HEK293 (cell line): ENCODE measurements around the gene ZNF816.

Source experiments
- CTCF ChIA-PET: fragments of 350-600 bp; formaldehyde crosslinking; extraction: SDS; loops from one replicate; lab custom pipeline; 2021; ENCODE audit warnings: antibody characterized with exemption; lab: Yijun Ruan, JAX
- POLR2A ChIA-PET: fragments of 300-600 bp; formaldehyde crosslinking; extraction: SDS; loops from one replicate; lab custom pipeline; 2020; ENCODE audit warnings: antibody characterized with exemption, inconsistent platforms; lab: Yijun Ruan, JAX
- H3K27ac ChIP-seq: fragments of 200-500 bp; sonication (Bioruptor generic); 2 replicates; pipeline ENCODE4 v1.5.1; 2014; ENCODE audit warnings: low read depth, low read length, control low read depth, inconsistent platforms; ENCODE audit errors: extremely low read depth
- H3K36me3 ChIP-seq, 2 experiments: fragments of 200-500 bp in 1 of 2; sonication (Bioruptor generic) in 1 of 2; 1 replicate in 1 of 2; 2 replicates in 1 of 2; pipeline ENCODE4 v1.5.1; 2014 to 2017; ENCODE audit warnings: inconsistent platforms in 2 of 2, low read length in 2 of 2; ENCODE audit not compliant: control insufficient read depth in 2 of 2, insufficient read depth in 1 of 2
- H3K4me1 ChIP-seq: fragments of 200-500 bp; sonication (Bioruptor generic); 2 replicates; pipeline ENCODE4 v1.5.1; 2014; ENCODE audit warnings: mild to moderate bottlenecking, low read length, inconsistent platforms; ENCODE audit not compliant: control insufficient read depth, insufficient read depth
- H3K4me3 ChIP-seq: 2 replicates; pipeline ENCODE4 v1.5.1; 2011; ENCODE audit warnings: low read depth, mild to moderate bottlenecking, control low read depth, low read length, moderate library complexity
- H3K9me3 ChIP-seq: fragments of 200-500 bp; sonication (Bioruptor generic); 2 replicates; pipeline ENCODE4 v1.5.1; 2014; ENCODE audit warnings: low read depth, low read length, inconsistent platforms; ENCODE audit not compliant: control insufficient read depth, insufficient read depth
- HIC1 ChIP-seq: fragments of 450-650 bp; formaldehyde crosslinking; IDR thresholded peaks from 2 replicates; pipeline ENCODE4 v1.5.1; 2016; ENCODE audit warnings: missing biosample characterization, missing genetic modification characterization
- KLF16 ChIP-seq: fragments of 450-650 bp; formaldehyde crosslinking; IDR thresholded peaks from 2 replicates; pipeline ENCODE4 v1.5.1; 2017; ENCODE audit warnings: missing biosample characterization, missing genetic modification characterization
- MZF1 ChIP-seq: fragments of 450-650 bp; formaldehyde crosslinking; IDR thresholded peaks from 2 replicates; pipeline ENCODE4 v1.5.1; 2017; ENCODE audit warnings: missing biosample characterization, missing genetic modification characterization, borderline replicate concordance
- OSR2 ChIP-seq: fragments of 450-650 bp; formaldehyde crosslinking; IDR thresholded peaks from 2 replicates; pipeline ENCODE4 v1.5.1; 2016; ENCODE audit warnings: missing biosample characterization, missing genetic modification characterization
- PBX3 ChIP-seq: sonication (generic); formaldehyde crosslinking; IDR thresholded peaks from 2 replicates; pipeline ENCODE4 v1.8.1; 2022; ENCODE audit warnings: mild to moderate bottlenecking, moderate library complexity, missing genetic modification reagents
- PRDM1 ChIP-seq: fragments of 450-650 bp; formaldehyde crosslinking; IDR thresholded peaks from 2 replicates; pipeline ENCODE4; 2016; ENCODE audit warnings: missing biosample characterization, missing genetic modification characterization
- PRDM4 ChIP-seq: fragments of 450-650 bp; formaldehyde crosslinking; IDR thresholded peaks from 2 replicates; pipeline ENCODE4 v1.5.1; 2017; ENCODE audit warnings: missing biosample characterization, missing genetic modification characterization
- SALL2 ChIP-seq: fragments of 450-650 bp; formaldehyde crosslinking; IDR thresholded peaks from 2 replicates; pipeline ENCODE4 v1.5.0; 2017; ENCODE audit warnings: missing biosample characterization, mild to moderate bottlenecking, missing genetic modification characterization, borderline replicate concordance
- SETDB1 ChIP-seq: IDR thresholded peaks from one replicate; pipeline ENCODE4 v1.6.1; 2017; ENCODE audit warnings: mild to moderate bottlenecking, low read length, moderate library complexity, mixed read lengths; ENCODE audit not compliant: insufficient read length
- ZBTB20 ChIP-seq: fragments of 450-650 bp; formaldehyde crosslinking; IDR thresholded peaks from 2 replicates; pipeline ENCODE4 v1.5.1; 2016; ENCODE audit warnings: missing biosample characterization, missing genetic modification characterization
- ZNF184 ChIP-seq: fragments of 450-650 bp; IDR thresholded peaks from 2 replicates; pipeline ENCODE4 v1.5.1; 2018; ENCODE audit warnings: missing biosample characterization, mild to moderate bottlenecking, missing genetic modification characterization
- ZNF19 ChIP-seq: fragments of 450-650 bp; formaldehyde crosslinking; IDR thresholded peaks from 2 replicates; pipeline ENCODE4; 2016; ENCODE audit warnings: missing biosample characterization, missing genetic modification characterization, low read depth
- ZNF324 ChIP-seq: fragments of 450-650 bp; formaldehyde crosslinking; IDR thresholded peaks from 2 replicates; pipeline ENCODE4 v1.5.1; 2016; ENCODE audit warnings: missing biosample characterization, missing genetic modification characterization
- ZNF362 ChIP-seq: fragments of 450-650 bp; formaldehyde crosslinking; IDR thresholded peaks from 2 replicates; pipeline ENCODE4 v1.5.1; 2016; ENCODE audit warnings: missing biosample characterization, missing genetic modification characterization
- ZNF394 ChIP-seq: fragments of 450-650 bp; formaldehyde crosslinking; IDR thresholded peaks from 2 replicates; pipeline ENCODE4 v1.5.1; 2016; ENCODE audit warnings: missing biosample characterization, missing genetic modification characterization, mild to moderate bottlenecking, moderate library complexity, borderline replicate concordance
- ZNF548 ChIP-seq: fragments of 450-650 bp; formaldehyde crosslinking; IDR thresholded peaks from 2 replicates; pipeline ENCODE4 v1.5.1; 2016; ENCODE audit warnings: missing biosample characterization, missing genetic modification characterization
- ZNF549 ChIP-seq: fragments of 450-650 bp; IDR thresholded peaks from 2 replicates; pipeline ENCODE4 v1.5.1; 2018; ENCODE audit warnings: missing biosample characterization, missing genetic modification characterization, mild to moderate bottlenecking, inconsistent platforms, moderate library complexity
- ZNF571 ChIP-seq: fragments of 450-650 bp; formaldehyde crosslinking; IDR thresholded peaks from 2 replicates; pipeline ENCODE4 v1.5.0; 2017; ENCODE audit warnings: missing biosample characterization, missing genetic modification characterization
- ZNF645 ChIP-seq: fragments of 450-650 bp; formaldehyde crosslinking; IDR thresholded peaks from 2 replicates; pipeline ENCODE4; 2016; ENCODE audit warnings: missing biosample characterization, missing genetic modification characterization
- ZNF664 ChIP-seq: fragments of 450-650 bp; formaldehyde crosslinking; IDR thresholded peaks from 2 replicates; pipeline ENCODE4 v1.5.1; 2016; ENCODE audit warnings: missing biosample characterization, missing genetic modification characterization
- ZNF837 ChIP-seq: fragments of 450-650 bp; formaldehyde crosslinking; IDR thresholded peaks from 2 replicates; pipeline ENCODE4 v1.5.1; 2016; ENCODE audit warnings: missing biosample characterization, missing genetic modification characterization
- ZSCAN23 ChIP-seq: fragments of 450-650 bp; formaldehyde crosslinking; IDR thresholded peaks from 2 replicates; pipeline ENCODE4 v1.5.1; 2016; ENCODE audit warnings: missing biosample characterization, missing genetic modification characterization

The ZNF816 gene

GRCh38 chr19:52936954-52937325 is 25.7 kb downstream of the ZNF816 start:
- peaks cover 0 to 7% of the 10 kb centered on the region in 2 experiments; a peak in 1 of 3 replicates for H3K36me3 ChIP-seq
- no peak overlapping the region for H3K27ac ChIP-seq
- TF ChIP-seq ZNF394 (no peak), ZSCAN23 (no peak), ZNF362 (tag by site-specific recombination) (no peak)
- H3K4me1 ChIP-seq: no peaks in the 10 kb centered on the region
- H3K4me3 ChIP-seq: no peak overlapping the region
- CTCF ChIA-PET: no interaction called here
- no peaks in the 10 kb centered on the region; the same call in 1 of the 2 replicates for H3K9me3 ChIP-seq
- POLR2A ChIA-PET: no interaction called here

GRCh38 chr19:52936151-52936953 is 26.3 kb downstream of the ZNF816 start:
- Histone ChIP-seq H3K27ac (no peak overlapping the region), H3K4me1 (no peaks in the 10 kb centered on the region), H3K36me3 (peaks cover 0 to 7% of the 10 kb centered on the region in 2 experiments; a peak in 1 of 3 replicates), H3K9me3 (no peaks in the 10 kb centered on the region; the same call in 1 of the 2 replicates), H3K4me3 (no peak overlapping the region)
- CTCF ChIA-PET: no interaction called here
- POLR2A ChIA-PET: no interaction called here
- TF ChIP-seq ZNF571 (tag by site-specific recombination) (no peak), SETDB1 (no peak), OSR2 (tag by site-specific recombination) (no peak), ZNF548 (tag by site-specific recombination) (no peak), ZNF664 (tag by site-specific recombination) (no peak), PRDM1 (no peak), ZNF324 (tag by site-specific recombination) (no peak), ZNF837 (tag by site-specific recombination) (no peak), ZNF19 (tag by site-specific recombination) (no peak)

- no peak overlapping the region for H3K4me3 ChIP-seq
- no peaks in the 10 kb centered on the region for H3K4me1 ChIP-seq
- H3K27ac ChIP-seq: no peak overlapping the region
- CTCF ChIA-PET: no interaction called here
- POLR2A ChIA-PET: no interaction called here
- H3K36me3 ChIP-seq: peaks cover 0 to 7% of the 10 kb centered on the region in 2 experiments; a peak in 1 of 3 replicates
- no peaks in the 10 kb centered on the region; the same call in 1 of the 2 replicates for H3K9me3 ChIP-seq
- TF ChIP-seq KLF16 (tag by site-specific recombination) (no peak), SALL2 (no peak), HIC1 (tag by site-specific recombination) (no peak), PRDM4 (tag by site-specific recombination) (no peak), ZBTB20 (no peak), MZF1 (tag by site-specific recombination) (no peak), ZNF184 (tag by site-specific recombination) (no peak), ZNF645 (tag by site-specific recombination) (no peak), PBX3 (CRISPR knock-in tag) (no peak), ZNF549 (tag by site-specific recombination) (no peak)
Measured at GRCh38 chr19:52935434-52935833, 27.2 kb downstream of the ZNF816 start.
